Esophagus mucosa (tissue), 1 donor: ENCODE measurements around the gene HMGN4. TPM values are rescaled to one million over a fixed set of nuclear protein-coding genes. Genes with fewer than 3 reads are reported as not detected.
"Not testable (repeated sequence)": the region's sequence is repeated elsewhere in the genome, so short reads cannot be mapped to it uniquely, and the experiment has no call there.

ENCODE experiments used
- ATAC-seq: fragments of 200-7000 bp; cut with Tn5 transposase; one replicate; pipeline ENCODE4 v1.9.1; 2020
- total RNA-seq: library from RNA; stranded (reverse); gene quantifications from one replicate; pipeline ENCODE4 v1.2.4, GENCODE V29; 2023
- donor health status: DM: yes; HTN: yes; CAD: no.

Gene HMGN4
- total RNA-seq, 1 donor from 2014 or later, result 29.9 TPM

- ATAC-seq, result not testable (repeated sequence)
Measured at GRCh38 chr6:26522486-26523228, 15.5 kb upstream of the HMGN4 start.

DNA sequence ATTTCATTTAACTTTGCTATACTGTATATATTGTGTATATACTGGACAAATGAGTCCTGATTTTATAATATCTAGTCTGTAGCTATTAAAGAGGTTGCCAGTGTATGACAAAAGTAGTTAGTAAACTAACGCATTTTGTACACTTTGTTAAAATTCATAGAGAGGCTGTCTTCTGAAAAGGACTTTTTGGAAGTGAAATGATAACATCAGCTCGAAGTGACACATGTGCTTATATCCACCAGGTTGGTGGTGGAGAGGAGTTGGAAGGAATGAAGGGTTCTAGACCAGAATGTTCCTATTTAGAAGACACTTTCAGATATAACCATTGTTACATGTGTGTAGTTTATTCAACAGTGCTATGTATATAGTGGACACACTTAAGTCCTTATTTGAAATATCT, 13.9 kb upstream of the HMGN4 start:
- not testable (repeated sequence) for ATAC-seq

- ATAC-seq, result no peak
Measured at GRCh38 chr6:26524722-26525370, 13.3 kb upstream of the HMGN4 start.

DNA sequence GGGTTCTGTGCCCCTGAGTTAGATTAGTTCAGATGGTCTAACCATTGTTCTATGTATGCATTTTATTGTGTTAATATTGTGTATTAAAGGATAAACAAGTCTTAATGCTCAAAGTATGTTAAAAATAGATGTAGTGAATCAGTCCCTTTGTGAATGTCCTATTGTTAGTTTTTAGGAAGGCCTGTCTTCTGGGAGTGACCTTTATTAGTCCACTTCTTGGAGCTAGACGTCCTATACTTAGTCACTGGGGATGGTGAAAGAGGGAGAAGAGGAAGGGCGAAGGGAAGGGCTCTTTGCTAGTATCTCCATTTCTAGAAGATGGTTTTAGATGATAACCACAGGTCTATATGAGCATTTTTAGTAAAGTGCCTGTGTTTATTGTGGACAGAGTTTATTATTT, 12.3 kb upstream of the HMGN4 start:
- no peak for ATAC-seq

GRCh38 chr6:26526928-26527327, 11.2 kb upstream of the HMGN4 start:
- no peak for ATAC-seq

GRCh38 chr6:26530203-26530602, 8.0 kb upstream of the HMGN4 start:
- no peak for ATAC-seq

DNA sequence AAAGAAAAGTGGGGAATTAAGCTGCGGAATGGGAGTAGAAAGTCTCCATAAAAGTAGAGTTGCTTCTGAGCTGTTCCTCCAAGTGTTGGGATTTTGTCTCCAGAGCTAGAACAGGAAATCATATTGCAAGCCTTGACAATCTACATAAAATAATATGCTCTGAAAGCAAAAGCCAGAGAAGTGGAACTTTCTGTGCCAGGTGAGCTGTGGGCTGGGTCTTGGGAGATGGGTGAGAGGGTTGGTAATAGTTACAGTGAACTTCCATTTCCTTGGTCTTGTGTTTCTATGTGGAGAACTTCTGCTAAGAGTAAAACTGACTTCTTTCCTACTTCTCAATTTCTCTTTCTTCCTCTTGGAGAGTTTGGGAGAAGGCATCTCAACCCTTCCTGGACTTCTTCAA, 6.3 kb upstream of the HMGN4 start:
- ATAC-seq, result no peak

GRCh38 chr6:26532699-26533531, 5.3 kb upstream of the HMGN4 start:
- ATAC-seq, result peak; percentile 62

GRCh38 chr6:26533532-26533931, 4.6 kb upstream of the HMGN4 start:
- no peak for ATAC-seq

DNA sequence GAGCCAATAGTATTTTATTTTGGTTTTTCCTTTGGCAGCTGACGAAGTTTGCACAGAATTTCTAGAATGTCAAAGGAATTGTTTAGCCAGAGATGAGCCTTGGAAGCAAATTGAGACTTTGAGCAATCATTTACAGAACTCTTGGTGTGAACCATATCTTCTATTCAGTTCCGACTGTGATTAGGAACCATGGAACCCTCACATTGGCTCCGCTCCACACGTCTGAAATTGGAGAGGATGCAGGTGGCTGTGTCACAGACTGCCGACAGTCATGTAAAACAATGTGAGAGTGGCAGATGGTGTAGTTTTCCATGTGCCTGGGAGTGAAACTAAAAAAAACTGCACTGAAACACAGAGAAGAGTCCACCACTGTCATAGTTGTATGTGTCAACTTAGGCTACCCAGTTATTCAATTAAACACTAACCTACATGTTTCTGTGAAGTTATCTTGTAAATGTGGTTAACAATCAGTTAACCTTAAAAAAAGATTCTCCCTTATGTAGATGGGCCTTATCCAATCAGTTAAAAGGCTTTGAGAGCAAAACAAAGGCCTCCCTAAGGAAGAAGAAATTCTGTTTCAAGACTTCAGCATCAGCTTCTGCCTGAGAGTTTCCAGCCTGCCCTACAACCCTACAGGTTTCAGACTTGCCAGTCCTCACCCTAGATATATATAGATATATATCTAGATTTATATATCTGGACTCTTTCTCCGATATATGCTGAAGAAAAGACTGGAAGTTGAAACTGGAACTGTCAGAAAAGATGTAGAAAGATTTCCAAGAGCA, 3.3 kb upstream of the HMGN4 start:
- no peak for ATAC-seq

GRCh38 chr6:26536571-26537159, 1.5 kb upstream of the HMGN4 start:
- ATAC-seq, result no peak

DNA sequence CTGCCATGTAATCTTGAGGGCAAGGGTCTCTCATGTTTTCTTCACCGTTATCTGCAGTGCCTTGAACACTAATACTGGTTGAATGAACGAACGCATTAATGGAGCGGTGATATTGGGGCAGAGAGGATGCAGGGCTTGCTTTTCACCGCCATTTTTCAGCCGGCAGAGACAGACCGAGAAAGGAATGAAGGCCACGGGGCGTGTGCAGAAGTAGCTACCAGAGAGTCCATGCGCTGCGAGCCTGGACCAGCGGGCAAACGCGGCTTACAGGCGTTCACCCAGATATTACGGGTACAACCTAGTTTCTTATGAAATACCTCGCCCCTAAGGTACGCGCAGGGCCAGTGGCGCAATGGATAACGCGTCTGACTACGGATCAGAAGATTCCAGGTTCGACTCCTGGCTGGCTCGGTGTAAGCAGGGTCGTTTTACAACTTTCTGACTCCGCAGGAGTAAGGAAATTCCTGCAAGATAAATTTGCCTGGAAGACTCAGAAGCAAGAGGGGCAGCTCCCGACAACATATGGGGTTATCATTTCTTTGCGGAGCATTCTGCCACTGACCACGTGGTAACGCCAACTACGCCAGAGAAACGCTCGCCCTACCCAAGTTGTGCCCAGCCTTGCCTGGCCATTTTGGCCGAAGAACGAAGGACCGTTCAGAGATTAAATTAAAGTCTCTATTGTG, 863 bp upstream of the HMGN4 start:
- ATAC-seq, result peak; percentile 85

DNA sequence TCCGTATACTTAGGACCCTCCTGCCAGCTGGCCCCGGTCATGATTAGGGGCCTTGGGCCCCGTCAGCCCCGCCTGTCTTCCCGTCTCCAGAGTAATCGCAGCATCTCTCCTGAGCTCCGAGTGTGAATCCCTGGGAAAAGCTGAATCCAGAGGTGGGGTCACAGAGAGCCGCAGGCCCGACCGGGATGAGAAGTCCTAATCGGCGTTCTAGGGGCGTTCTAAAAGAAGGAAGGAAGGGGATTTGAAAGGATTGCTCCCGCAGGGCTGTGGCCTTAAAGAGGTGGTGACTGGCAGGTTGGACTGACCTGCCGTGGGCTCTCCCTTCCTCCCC, 371 bp downstream of the HMGN4 start:
- ATAC-seq, result no peak

DNA sequence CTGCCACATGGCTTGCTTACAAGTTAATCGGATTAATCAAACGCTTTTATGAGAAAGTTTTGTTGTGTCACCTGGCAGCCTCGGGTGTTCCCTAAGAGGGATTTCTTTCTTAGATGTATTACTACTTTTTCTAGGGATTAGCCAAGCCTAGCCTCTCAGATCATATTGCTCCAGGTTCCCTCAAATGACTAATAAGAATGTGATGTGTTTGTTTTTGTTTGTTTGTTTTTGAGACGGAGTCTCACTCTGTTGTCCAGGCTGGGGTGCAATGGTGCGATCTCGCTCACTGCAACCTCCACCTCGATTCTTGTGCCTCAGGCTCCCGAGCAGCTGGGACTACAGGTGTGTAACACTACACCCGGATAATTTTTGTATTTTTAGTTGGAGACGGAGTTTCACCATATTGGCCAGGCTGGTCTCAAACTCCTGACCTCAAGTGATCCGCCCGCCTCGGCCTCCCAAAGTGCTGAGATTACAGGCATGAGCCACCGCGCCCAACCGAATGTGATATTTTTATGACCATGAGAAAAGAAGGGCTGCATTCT, 977 bp downstream of the HMGN4 start:
- ATAC-seq, result no peak

- ATAC-seq, result no peak
Measured at GRCh38 chr6:26541579-26541978, 3.4 kb downstream of the HMGN4 start.

DNA sequence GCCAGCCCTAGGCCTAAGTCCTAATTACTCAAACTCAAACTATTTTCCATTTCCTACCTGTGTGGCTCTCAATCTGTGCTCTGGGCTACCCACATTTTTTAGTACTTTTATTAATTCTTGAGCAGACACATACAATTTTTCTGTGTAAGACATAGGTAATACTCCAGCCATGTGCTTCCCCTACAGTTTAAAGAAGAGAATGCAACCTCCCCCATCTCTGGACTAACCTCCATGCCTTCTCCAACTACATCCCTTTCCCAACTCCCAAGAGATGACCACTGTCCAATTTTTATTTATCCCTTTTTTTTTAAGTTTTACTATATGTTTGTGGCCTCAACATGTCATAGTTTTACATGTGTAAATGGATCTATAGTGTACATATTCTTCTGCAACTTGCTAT, 5.8 kb downstream of the HMGN4 start:
- ATAC-seq, result peak; percentile 42

- no peak for ATAC-seq
Measured at GRCh38 chr6:26544473-26544872, 6.3 kb downstream of the HMGN4 start.

- no peak for ATAC-seq
Measured at GRCh38 chr6:26545627-26546026, 7.5 kb downstream of the HMGN4 start.

- ATAC-seq, result not testable (repeated sequence)
Measured at GRCh38 chr6:26547363-26547762, 9.2 kb downstream of the HMGN4 start.

- peak; percentile 36 for ATAC-seq
Measured at GRCh38 chr6:26550250-26550993, 12.3 kb downstream of the HMGN4 start.

- ATAC-seq, result no peak
Measured at GRCh38 chr6:26552205-26552604, 14.0 kb downstream of the HMGN4 start.
